Measurements from ENCODE around the gene STX1A.

DNA sequence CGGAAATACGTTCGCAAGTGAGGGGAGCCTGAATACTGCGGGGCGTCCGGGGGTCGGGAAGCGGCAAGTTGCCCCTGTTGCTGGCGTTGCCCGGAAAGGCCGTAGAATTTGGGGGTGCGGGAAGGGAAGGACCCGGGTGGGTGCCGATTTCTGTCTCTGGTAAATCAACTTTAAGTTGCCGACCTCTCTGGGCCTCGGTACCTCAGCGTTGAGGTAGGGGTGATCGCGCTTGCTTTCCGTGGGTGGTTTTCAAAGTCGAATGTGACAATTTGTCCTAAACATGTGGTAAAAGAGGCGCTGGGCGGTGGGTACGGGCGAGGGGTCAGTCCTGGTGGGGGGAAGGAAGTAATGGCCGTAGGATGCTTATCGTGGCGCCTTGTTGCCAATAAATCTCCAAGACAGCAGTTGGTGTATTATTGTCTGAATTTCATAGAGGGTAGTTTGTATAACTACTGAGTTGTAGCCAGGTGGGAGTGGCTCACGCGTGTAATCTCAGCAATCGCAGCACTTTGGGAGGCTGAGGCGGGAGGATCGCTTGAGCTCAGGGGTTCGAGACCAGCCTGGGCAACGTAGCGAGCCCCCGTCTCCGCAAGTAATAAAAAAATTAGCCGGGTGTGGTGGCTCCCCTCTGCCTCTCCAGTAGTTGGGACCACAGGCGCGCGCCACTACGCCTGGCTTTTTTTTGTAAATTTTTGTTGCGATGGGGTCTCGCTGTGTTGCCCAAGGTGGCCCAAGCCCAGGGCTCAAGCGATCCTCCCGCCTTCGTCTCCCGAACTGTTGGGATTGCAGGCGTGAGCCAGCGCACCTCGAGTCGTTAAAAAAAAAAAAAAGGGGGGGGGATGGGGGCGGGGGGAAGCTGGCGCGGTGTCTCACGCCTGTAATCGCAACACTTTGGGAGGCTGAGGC lies 35.4 kb downstream of the STX1A start:
- no peak for TF ChIP-seq CREB1 (IDR thresholded peaks at IDR 0.05)
- TF ChIP-seq, protein P1, sequence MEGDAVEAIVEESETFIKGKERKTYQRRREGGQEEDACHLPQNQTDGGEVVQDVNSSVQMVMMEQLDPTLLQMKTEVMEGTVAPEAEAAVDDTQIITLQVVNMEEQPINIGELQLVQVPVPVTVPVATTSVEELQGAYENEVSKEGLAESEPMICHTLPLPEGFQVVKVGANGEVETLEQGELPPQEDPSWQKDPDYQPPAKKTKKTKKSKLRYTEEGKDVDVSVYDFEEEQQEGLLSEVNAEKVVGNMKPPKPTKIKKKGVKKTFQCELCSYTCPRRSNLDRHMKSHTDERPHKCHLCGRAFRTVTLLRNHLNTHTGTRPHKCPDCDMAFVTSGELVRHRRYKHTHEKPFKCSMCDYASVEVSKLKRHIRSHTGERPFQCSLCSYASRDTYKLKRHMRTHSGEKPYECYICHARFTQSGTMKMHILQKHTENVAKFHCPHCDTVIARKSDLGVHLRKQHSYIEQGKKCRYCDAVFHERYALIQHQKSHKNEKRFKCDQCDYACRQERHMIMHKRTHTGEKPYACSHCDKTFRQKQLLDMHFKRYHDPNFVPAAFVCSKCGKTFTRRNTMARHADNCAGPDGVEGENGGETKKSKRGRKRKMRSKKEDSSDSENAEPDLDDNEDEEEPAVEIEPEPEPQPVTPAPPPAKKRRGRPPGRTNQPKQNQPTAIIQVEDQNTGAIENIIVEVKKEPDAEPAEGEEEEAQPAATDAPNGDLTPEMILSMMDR (IDR thresholded peaks at IDR 0.05; ENCODE audit: control extremely low read depth in 1 of 3, insufficient read depth in 1 of 3, low read depth in 1 of 3, low read length in 3 of 3), result no peak
- no peak for TF ChIP-seq RAD21 (IDR thresholded peaks at IDR 0.05 in 1 of 2, conservative IDR thresholded peaks at IDR 0.05 in 1 of 2; ENCODE audit: low read depth in 2 of 2, low read length in 2 of 2)
- no peak for TF ChIP-seq CHD1 (IDR thresholded peaks at IDR 0.05; ENCODE audit: low read depth, low read length)
- no peak for TF ChIP-seq POLR2AphosphoS5 (IDR thresholded peaks at IDR 0.05; ENCODE audit: low read depth, low read length)
- TF ChIP-seq POLR2A (IDR thresholded peaks at IDR 0.05; ENCODE audit: control extremely low read depth in 1 of 2, low read depth in 2 of 2, low read length in 2 of 2), result no peak
- no peak for TF ChIP-seq GABPA (IDR thresholded peaks at IDR 0.05; ENCODE audit: borderline replicate concordance, insufficient read depth, low read length)

Measured in H1 (cell line).